Erythroblast (primary cell): ENCODE results near the gene ZFYVE16.
"Not testable (repeated sequence)": the region's sequence is repeated elsewhere in the genome, so short reads cannot be mapped to it uniquely, and the experiment has no call there.

Source experiments
- GATA1 ChIP-seq: IDR thresholded peaks from 2 replicates; pipeline ENCODE4 v1.6.1; 2011; ENCODE audit warnings: low read depth, mild to moderate bottlenecking, control low read depth, low read length, moderate library complexity
- POLR2A ChIP-seq: IDR thresholded peaks from 2 replicates; pipeline ENCODE4 v1.6.1; 2011; ENCODE audit warnings: mild to moderate bottlenecking, low read length

- TF ChIP-seq POLR2A, GATA1: not testable (repeated sequence)
Observed at GRCh38 chr5:80493443-80493842, 85.6 kb downstream of the ZFYVE16 start.
